ENCODE data around the gene GTSE1.

The GTSE1 gene

GRCh38 chr22:46351767-46352166 lies 55.1 kb downstream of the GTSE1 start:
- H3K27me3 ChIP-seq (ENCODE audit: insufficient read depth, poor library complexity, severe bottlenecking), result no peaks in the 10 kb centered on the region
- H3K27ac ChIP-seq (ENCODE audit: poor library complexity, severe bottlenecking), result no peak overlapping the region
- peaks cover 74% of the 10 kb centered on the region for H3K36me3 ChIP-seq (ENCODE audit: low read depth)
- H3K4me1 ChIP-seq (ENCODE audit: insufficient read depth, poor library complexity, severe bottlenecking), result peaks cover 8% of the 10 kb centered on the region
- TF ChIP-seq CTCF (IDR thresholded peaks at IDR 0.05; ENCODE audit: poor library complexity, severe bottlenecking), result no peak
- no peak overlapping the region for H3K4me3 ChIP-seq (ENCODE audit: severe bottlenecking)
- no peak for DNase-seq (ENCODE audit: low spot score)
- ATAC-seq (ENCODE audit: low read depth), result no peak
- H3K9me3 ChIP-seq (ENCODE audit: severe bottlenecking), result no peaks in the 10 kb centered on the region

- H3K4me1 ChIP-seq (ENCODE audit: insufficient read depth, poor library complexity, severe bottlenecking), result peaks cover 8% of the 10 kb centered on the region
- peaks cover 69% of the 10 kb centered on the region for H3K36me3 ChIP-seq (ENCODE audit: low read depth)
- TF ChIP-seq CTCF (IDR thresholded peaks at IDR 0.05; ENCODE audit: poor library complexity, severe bottlenecking), result no peak
- H3K27ac ChIP-seq (ENCODE audit: poor library complexity, severe bottlenecking), result no peak overlapping the region
- H3K4me3 ChIP-seq (ENCODE audit: severe bottlenecking), result no peak overlapping the region
- H3K27me3 ChIP-seq (ENCODE audit: insufficient read depth, poor library complexity, severe bottlenecking), result no peaks in the 10 kb centered on the region
- ATAC-seq (ENCODE audit: low read depth) (no peak), DNase-seq (ENCODE audit: low spot score) (no peak)
- H3K9me3 ChIP-seq (ENCODE audit: severe bottlenecking), result no peaks in the 10 kb centered on the region
Observed at GRCh38 chr22:46352276-46352675, 55.6 kb downstream of the GTSE1 start.

- Histone ChIP-seq H3K36me3 (ENCODE audit: low read depth) (peaks cover 63% of the 10 kb centered on the region), H3K27ac (ENCODE audit: poor library complexity, severe bottlenecking) (no peak overlapping the region), H3K9me3 (ENCODE audit: severe bottlenecking) (no peaks in the 10 kb centered on the region), H3K4me1 (ENCODE audit: insufficient read depth, poor library complexity, severe bottlenecking) (peaks cover 8% of the 10 kb centered on the region), H3K27me3 (ENCODE audit: insufficient read depth, poor library complexity, severe bottlenecking) (no peaks in the 10 kb centered on the region), H3K4me3 (ENCODE audit: severe bottlenecking) (no peak overlapping the region)
- DNase-seq (ENCODE audit: low spot score) (no peak), ATAC-seq (ENCODE audit: low read depth) (peak; percentile 62)
- no peak for TF ChIP-seq CTCF (IDR thresholded peaks at IDR 0.05; ENCODE audit: poor library complexity, severe bottlenecking)
Observed at GRCh38 chr22:46352691-46353386, 56.2 kb downstream of the GTSE1 start.

- Histone ChIP-seq H3K27me3 (ENCODE audit: insufficient read depth, poor library complexity, severe bottlenecking) (no peaks in the 10 kb centered on the region), H3K9me3 (ENCODE audit: severe bottlenecking) (no peaks in the 10 kb centered on the region), H3K4me3 (ENCODE audit: severe bottlenecking) (no peak overlapping the region), H3K36me3 (ENCODE audit: low read depth) (peaks cover 56% of the 10 kb centered on the region), H3K27ac (ENCODE audit: poor library complexity, severe bottlenecking) (no peak overlapping the region), H3K4me1 (ENCODE audit: insufficient read depth, poor library complexity, severe bottlenecking) (peaks cover 8% of the 10 kb centered on the region)
- no peak for ATAC-seq (ENCODE audit: low read depth)
- no peak for DNase-seq (ENCODE audit: low spot score)
- no peak for TF ChIP-seq CTCF (IDR thresholded peaks at IDR 0.05; ENCODE audit: poor library complexity, severe bottlenecking)
Observed at GRCh38 chr22:46353483-46354105, 56.9 kb downstream of the GTSE1 start.

Measured in RWPE2 (cell line).